HCT116 (cell line): ENCODE results near the gene TNS3. TPM values are rescaled to one million over a fixed set of nuclear protein-coding genes. Genes with fewer than 3 reads are reported as not detected.

Source experiments
- ATAC-seq: fragments of 200-7000 bp; cut with Tn5 transposase; 2 replicates; pipeline ENCODE4 v1.9.1; 2020; ENCODE audit warnings: mild to moderate bottlenecking, moderate library complexity
- BruUV-seq: library from RNA; stranded (reverse); fragments of 400-500 nt; replicated peaks from 2 replicates; lab custom pipeline; 2021; lab: Mats Ljungman, UMichigan
- CTCF ChIA-PET: fragments of 300-600 bp; sonication (Branson Sonifier 250); formaldehyde crosslinking; loops from one replicate; lab custom pipeline; 2021; ENCODE audit warnings: antibody characterized with exemption; lab: Charles Lee
- POLR2A ChIA-PET: fragments of 300-600, 350-600 bp; sonication (Branson Sonifier 250); formaldehyde crosslinking; loops from one replicate; lab custom pipeline; 2021; ENCODE audit warnings: antibody characterized with exemption; lab: Charles Lee
- RAD21 ChIA-PET, 2 experiments: fragments of 300-600 bp; sonication (Branson Sonifier 250); formaldehyde crosslinking; loops; one replicate each; lab custom pipeline; 2023; ENCODE audit warnings: low total read pairs in 2 of 2; ENCODE audit not compliant: uncharacterized antibody in 2 of 2, unreplicated experiment in 2 of 2, low non-redundant PET in 1 of 2; lab: Charles Lee
- DNase-seq: peaks from one replicate; pipeline ENCODE4 v3.0.0-alpha.2; 2010; ENCODE audit warnings: low read depth, low spot score
- H2AFZ ChIP-seq: fragments of 200-600 bp; shearing (Covaris generic), sonication (generic); 2 replicates; pipeline ENCODE4 v1.6.1; 2017; ENCODE audit warnings: low read depth, mixed run types, mixed read lengths, antibody characterized with exemption, low read length; ENCODE audit not compliant: poor library complexity, severe bottlenecking
- H3K27ac ChIP-seq: 2 replicates; pipeline ENCODE4 v1.5.1; 2012; ENCODE audit warnings: low read depth, low read length
- H3K27me3 ChIP-seq: fragments of 200-600 bp; sonication (generic); 2 replicates; pipeline ENCODE4 v1.6.1; 2016; ENCODE audit warnings: mixed run types, low read length, mixed read lengths; ENCODE audit not compliant: insufficient read depth
- H3K36me3 ChIP-seq, 2 experiments: fragments of 200-500 bp in 1 of 2; fragments of 200-600 bp in 1 of 2; sonication (Bioruptor generic) in 1 of 2; sonication (generic) in 1 of 2; 2 replicates each; pipeline versions ENCODE4 v1.5.1 to v1.6.1; 2014 to 2016; ENCODE audit warnings: low read length in 2 of 2, inconsistent platforms in 1 of 2, mixed read lengths in 1 of 2, mixed run types in 1 of 2; ENCODE audit not compliant: insufficient read depth in 2 of 2, control insufficient read depth in 1 of 2
- H3K4me1 ChIP-seq, 2 experiments: fragments of 200-600 bp in 1 of 2; sonication (generic) in 1 of 2; 2 replicates each; pipeline versions ENCODE4 v1.5.1 to v1.6.1; 2012 to 2017; ENCODE audit warnings: low read length in 2 of 2, inconsistent platforms in 1 of 2, mild to moderate bottlenecking in 1 of 2, mixed read lengths in 1 of 2, mixed run types in 1 of 2, moderate library complexity in 1 of 2; ENCODE audit not compliant: insufficient read depth in 2 of 2, control insufficient read depth in 1 of 2
- H3K4me2 ChIP-seq: fragments of 200-600 bp; sonication (generic); 2 replicates; pipeline ENCODE4 v1.6.1; 2017; ENCODE audit warnings: mixed run types, low read length, mixed read lengths
- H3K4me3 ChIP-seq, 2 experiments: fragments of 200-600 bp in 1 of 2; sonication (generic) in 1 of 2; replicated peaks in 1 of 2; 2 replicates each; pipeline ENCODE4 v1.5.1; 2011 to 2016; ENCODE audit warnings: low read length in 2 of 2, control low read depth in 1 of 2, low read depth in 1 of 2, mild to moderate bottlenecking in 1 of 2, mixed read lengths in 1 of 2, mixed run types in 1 of 2
- H3K79me2 ChIP-seq: fragments of 200-600 bp; sonication (generic); 2 replicates; pipeline ENCODE4 v1.6.1; 2017; ENCODE audit warnings: mild to moderate bottlenecking, mixed run types, low read length, moderate library complexity, mixed read lengths; ENCODE audit not compliant: insufficient read depth
- H3K9ac ChIP-seq: fragments of 200-600 bp; sonication (generic); 2 replicates; pipeline ENCODE4 v1.6.1; 2016; ENCODE audit warnings: low read length, mixed read lengths
- H3K9me2 ChIP-seq: fragments of 200-600 bp; sonication (generic), shearing (Covaris generic); 2 replicates; pipeline ENCODE4 v1.6.1; 2017; ENCODE audit warnings: mixed run types, mild to moderate bottlenecking, moderate library complexity; ENCODE audit not compliant: insufficient read depth
- H3K9me3 ChIP-seq, 2 experiments: fragments of 200-500 bp in 1 of 2; fragments of 200-600 bp in 1 of 2; sonication (Bioruptor generic) in 1 of 2; sonication (generic) in 1 of 2; 2 replicates each; pipeline ENCODE4 v1.6.1; 2014 to 2017; ENCODE audit warnings: low read length in 2 of 2, mixed read lengths in 2 of 2, inconsistent platforms in 1 of 2, low read depth in 1 of 2, mild to moderate bottlenecking in 1 of 2, mixed run types in 1 of 2, moderate library complexity in 1 of 2; ENCODE audit not compliant: control insufficient read depth in 1 of 2, insufficient read depth in 1 of 2
- H4K20me1 ChIP-seq: fragments of 200-600 bp; sonication (generic), shearing (Covaris generic); 2 replicates; pipeline ENCODE4 v1.6.1; 2017; ENCODE audit warnings: mixed run types, mild to moderate bottlenecking, moderate library complexity; ENCODE audit not compliant: insufficient read depth
- CBX3 ChIP-seq: IDR thresholded peaks from 2 replicates; pipeline ENCODE4 v1.6.1; 2012; ENCODE audit warnings: low read depth
- CEBPB ChIP-seq: IDR thresholded peaks from 2 replicates; pipeline ENCODE4 v1.6.1; 2012; ENCODE audit warnings: low read depth
- ELF1 ChIP-seq: IDR thresholded peaks from 2 replicates; pipeline ENCODE4 v1.6.1; 2012; ENCODE audit warnings: low read depth, borderline replicate concordance
- EZH2 ChIP-seq: fragments of 200-600 bp; sonication (generic); IDR thresholded peaks from 2 replicates; pipeline ENCODE4 v1.6.1; 2017; ENCODE audit warnings: antibody characterized with exemption, mixed run types
- EZH2phosphoT487 ChIP-seq: fragments of 200-600 bp; IDR thresholded peaks from 2 replicates; pipeline ENCODE4 v1.6.1; 2018; ENCODE audit warnings: antibody characterized with exemption, borderline replicate concordance
- FOSL1 ChIP-seq: IDR thresholded peaks from 2 replicates; pipeline ENCODE4 v1.6.1; 2012; ENCODE audit warnings: low read depth
- POLR2A ChIP-seq: IDR thresholded peaks from 2 replicates; pipeline ENCODE4 v1.7.0; 2011; ENCODE audit warnings: borderline replicate concordance; ENCODE audit not compliant: insufficient read depth, insufficient read length; ENCODE audit errors: extremely low read depth
- POLR2AphosphoS5 ChIP-seq: IDR thresholded peaks from 2 replicates; pipeline ENCODE4 v1.6.1; 2011; ENCODE audit warnings: mild to moderate bottlenecking, low read depth, low read length, moderate library complexity
- SRF ChIP-seq: IDR thresholded peaks from 2 replicates; pipeline ENCODE4 v1.6.1; 2012; ENCODE audit warnings: low read depth
- YY1 ChIP-seq: IDR thresholded peaks from 2 replicates; pipeline ENCODE4 v1.6.1; 2011; ENCODE audit warnings: low read length, low read depth, moderate library complexity, mild to moderate bottlenecking; ENCODE audit not compliant: insufficient replicate concordance; ENCODE audit errors: extremely low read depth
- ZNF274 ChIP-seq: fragments of 200-500 bp; sonication (Bioruptor generic); IDR thresholded peaks from 2 replicates; pipeline ENCODE4 v1.6.1; 2014; ENCODE audit warnings: mild to moderate bottlenecking, low read depth, low read length, inconsistent platforms
- intact Hi-C: fragments of 100-400 bp; cut with micrococcal nuclease; formaldehyde crosslinking; loops from 2 replicates; pipeline ENCODE4 v1.10.0; 2022
- total RNA-seq: library from RNA; stranded (reverse); gene quantifications from one replicate; pipeline ENCODE4 v1.2.1, GENCODE V29; 2021; ENCODE audit not compliant: unreplicated experiment
- TF ChIP-seq, protein P1 (sequence below): IDR thresholded peaks from 2 replicates; pipeline ENCODE4 v1.6.1; 2011; ENCODE audit warnings: mild to moderate bottlenecking, low read length, moderate library complexity; ENCODE audit not compliant: insufficient replicate concordance; ENCODE audit errors: extremely low read depth
- TF ChIP-seq, protein P2 (sequence below): IDR thresholded peaks from 2 replicates; pipeline ENCODE4 v1.6.1; 2012
- TF ChIP-seq, protein P3 (sequence below): IDR thresholded peaks from 2 replicates; pipeline ENCODE4 v1.6.1; 2012; ENCODE audit warnings: low read depth

The TNS3 gene
- total RNA-seq, 1 experiment from 2014 or later: 9.1 TPM

DNA sequence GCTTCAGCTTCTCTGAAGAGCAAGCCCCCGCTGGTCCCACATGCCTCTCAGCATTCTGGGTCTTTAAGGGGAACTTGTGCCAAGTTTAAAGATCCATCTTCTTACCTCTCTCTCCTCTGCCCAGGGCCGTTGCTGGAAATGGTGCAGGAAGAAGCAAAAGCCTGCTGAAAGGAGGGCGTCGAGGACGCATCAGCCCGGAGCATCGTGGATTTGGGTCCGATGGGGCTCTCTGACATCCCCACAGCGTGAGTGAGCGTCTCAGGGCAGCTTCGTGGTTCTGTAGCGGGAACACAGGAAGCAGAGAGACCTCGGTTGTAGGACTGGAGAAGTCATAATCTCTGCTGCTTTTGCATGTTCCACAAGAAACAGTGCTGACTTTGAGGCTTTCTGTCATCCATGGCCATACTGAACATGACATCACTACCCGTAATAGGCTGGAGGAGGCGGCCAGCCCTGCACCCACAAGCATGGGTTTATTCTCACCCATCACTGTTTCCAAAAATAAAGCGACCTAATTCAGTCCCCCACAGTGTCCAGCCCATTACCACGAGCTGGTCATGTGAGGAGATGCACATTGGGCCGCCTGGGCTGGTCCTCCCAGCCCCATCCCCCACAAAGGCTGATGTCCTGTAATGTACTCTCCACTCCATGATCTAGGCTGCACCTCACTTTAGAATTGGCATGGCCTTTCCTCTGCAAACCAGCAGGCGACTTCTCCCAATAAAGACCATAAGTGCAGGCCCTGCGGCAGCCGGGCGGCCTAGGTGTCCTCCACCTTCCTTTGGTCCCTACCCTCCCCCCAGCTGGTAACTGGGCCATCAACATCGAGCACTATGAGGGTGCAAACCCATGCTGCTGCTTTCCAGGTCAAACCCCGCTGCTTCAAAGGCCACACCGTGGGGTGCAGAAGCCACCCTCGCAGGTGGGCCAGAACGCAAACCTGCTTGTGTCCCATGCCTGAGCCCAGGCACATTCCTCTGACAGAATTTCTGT lies 276.9 kb downstream of the TNS3 start (continued):
- TF ChIP-seq, protein P1, sequence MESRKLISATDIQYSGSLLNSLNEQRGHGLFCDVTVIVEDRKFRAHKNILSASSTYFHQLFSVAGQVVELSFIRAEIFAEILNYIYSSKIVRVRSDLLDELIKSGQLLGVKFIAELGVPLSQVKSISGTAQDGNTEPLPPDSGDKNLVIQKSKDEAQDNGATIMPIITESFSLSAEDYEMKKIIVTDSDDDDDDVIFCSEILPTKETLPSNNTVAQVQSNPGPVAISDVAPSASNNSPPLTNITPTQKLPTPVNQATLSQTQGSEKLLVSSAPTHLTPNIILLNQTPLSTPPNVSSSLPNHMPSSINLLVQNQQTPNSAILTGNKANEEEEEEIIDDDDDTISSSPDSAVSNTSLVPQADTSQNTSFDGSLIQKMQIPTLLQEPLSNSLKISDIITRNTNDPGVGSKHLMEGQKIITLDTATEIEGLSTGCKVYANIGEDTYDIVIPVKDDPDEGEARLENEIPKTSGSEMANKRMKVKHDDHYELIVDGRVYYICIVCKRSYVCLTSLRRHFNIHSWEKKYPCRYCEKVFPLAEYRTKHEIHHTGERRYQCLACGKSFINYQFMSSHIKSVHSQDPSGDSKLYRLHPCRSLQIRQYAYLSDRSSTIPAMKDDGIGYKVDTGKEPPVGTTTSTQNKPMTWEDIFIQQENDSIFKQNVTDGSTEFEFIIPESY: no peak

DNA sequence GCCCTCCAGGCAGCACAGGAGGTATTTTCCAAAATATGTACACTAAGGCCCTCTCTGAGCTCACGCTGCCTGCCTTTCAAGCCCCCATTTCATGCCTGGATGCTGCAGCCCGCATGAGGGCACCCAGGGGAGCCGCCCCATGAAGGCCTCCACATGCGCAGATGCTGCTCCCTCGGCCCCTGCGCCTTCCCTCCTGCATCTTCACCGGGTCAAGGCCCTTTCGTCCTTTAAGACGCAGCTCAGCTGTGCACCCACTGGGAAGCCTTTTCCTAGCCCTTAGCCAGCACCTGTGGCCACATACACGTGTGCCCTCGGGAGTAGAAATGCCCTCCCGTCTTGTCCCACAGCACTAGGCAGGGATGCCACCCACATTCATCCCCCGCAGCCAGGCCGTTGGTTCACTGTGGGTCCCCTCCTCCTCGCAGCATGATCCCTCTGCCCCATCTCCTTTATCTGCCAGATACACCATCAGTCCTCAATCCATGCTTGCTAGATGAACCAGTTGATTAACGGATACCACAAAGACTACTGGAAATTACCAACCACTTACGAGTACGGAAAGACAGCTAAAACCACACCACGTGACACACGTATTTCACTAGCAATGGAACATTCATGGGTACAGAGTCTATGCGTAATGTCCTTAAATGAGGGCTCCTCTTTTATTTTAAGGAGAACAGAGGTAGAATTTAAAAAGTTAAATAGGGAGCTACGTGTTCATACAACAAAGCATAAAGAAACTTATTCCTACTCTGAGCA lies 278.0 kb downstream of the TNS3 start:
- no peak for ATAC-seq
- Histone ChIP-seq H3K79me2 (no peaks in the 10 kb centered on the region), H3K27ac (no peak overlapping the region), H2AFZ (no peak overlapping the region), H3K36me3 (no peaks in the 10 kb centered on the region), H3K9ac (no peak overlapping the region), H4K20me1 (no peaks in the 10 kb centered on the region), H3K9me2 (no peaks in the 10 kb centered on the region), H3K4me3 (no peak overlapping the region), H3K4me2 (no peak overlapping the region), H3K27me3 (no peaks in the 10 kb centered on the region), H3K4me1 (no peaks in the 10 kb centered on the region), H3K9me3 (no peaks in the 10 kb centered on the region)
- ChIA-PET CTCF (no interaction called here), POLR2A (no interaction called here), RAD21 (no interaction called here)
- intact Hi-C loops: no loop called here
- DNase-seq: no peak
- no TSS peak for BruUV-seq
- TF ChIP-seq, protein P2, sequence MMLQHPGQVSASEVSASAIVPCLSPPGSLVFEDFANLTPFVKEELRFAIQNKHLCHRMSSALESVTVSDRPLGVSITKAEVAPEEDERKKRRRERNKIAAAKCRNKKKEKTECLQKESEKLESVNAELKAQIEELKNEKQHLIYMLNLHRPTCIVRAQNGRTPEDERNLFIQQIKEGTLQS: no peak
- no peak for TF ChIP-seq CEBPB
- TF ChIP-seq FOSL1: no peak
- TF ChIP-seq, protein P1: no peak
- no peak for TF ChIP-seq EZH2
- TF ChIP-seq ZNF274: no peak
- no peak for TF ChIP-seq ELF1
- no peak for TF ChIP-seq SRF
- no peak for TF ChIP-seq POLR2A
- TF ChIP-seq EZH2phosphoT487: no peak
- no peak for TF ChIP-seq YY1
- no peak for TF ChIP-seq CBX3
- TF ChIP-seq, protein P3, sequence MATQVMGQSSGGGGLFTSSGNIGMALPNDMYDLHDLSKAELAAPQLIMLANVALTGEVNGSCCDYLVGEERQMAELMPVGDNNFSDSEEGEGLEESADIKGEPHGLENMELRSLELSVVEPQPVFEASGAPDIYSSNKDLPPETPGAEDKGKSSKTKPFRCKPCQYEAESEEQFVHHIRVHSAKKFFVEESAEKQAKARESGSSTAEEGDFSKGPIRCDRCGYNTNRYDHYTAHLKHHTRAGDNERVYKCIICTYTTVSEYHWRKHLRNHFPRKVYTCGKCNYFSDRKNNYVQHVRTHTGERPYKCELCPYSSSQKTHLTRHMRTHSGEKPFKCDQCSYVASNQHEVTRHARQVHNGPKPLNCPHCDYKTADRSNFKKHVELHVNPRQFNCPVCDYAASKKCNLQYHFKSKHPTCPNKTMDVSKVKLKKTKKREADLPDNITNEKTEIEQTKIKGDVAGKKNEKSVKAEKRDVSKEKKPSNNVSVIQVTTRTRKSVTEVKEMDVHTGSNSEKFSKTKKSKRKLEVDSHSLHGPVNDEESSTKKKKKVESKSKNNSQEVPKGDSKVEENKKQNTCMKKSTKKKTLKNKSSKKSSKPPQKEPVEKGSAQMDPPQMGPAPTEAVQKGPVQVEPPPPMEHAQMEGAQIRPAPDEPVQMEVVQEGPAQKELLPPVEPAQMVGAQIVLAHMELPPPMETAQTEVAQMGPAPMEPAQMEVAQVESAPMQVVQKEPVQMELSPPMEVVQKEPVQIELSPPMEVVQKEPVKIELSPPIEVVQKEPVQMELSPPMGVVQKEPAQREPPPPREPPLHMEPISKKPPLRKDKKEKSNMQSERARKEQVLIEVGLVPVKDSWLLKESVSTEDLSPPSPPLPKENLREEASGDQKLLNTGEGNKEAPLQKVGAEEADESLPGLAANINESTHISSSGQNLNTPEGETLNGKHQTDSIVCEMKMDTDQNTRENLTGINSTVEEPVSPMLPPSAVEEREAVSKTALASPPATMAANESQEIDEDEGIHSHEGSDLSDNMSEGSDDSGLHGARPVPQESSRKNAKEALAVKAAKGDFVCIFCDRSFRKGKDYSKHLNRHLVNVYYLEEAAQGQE: no peak
- no peak for TF ChIP-seq POLR2AphosphoS5
